NB4 (cell line): ENCODE results near the gene FSTL4.

Experiments used
- CTCF ChIP-seq: IDR thresholded peaks from one replicate; pipeline ENCODE4 v1.5.1; 2012; ENCODE audit warnings: low read depth, low read length
- MAX ChIP-seq: IDR thresholded peaks from 2 replicates; pipeline ENCODE4 v1.6.1; 2011; ENCODE audit warnings: low read depth, low read length
- MYC ChIP-seq: IDR thresholded peaks from 2 replicates; pipeline ENCODE4 v1.6.1; 2011; ENCODE audit warnings: low read depth, low read length
- POLR2A ChIP-seq: IDR thresholded peaks from 2 replicates; pipeline ENCODE4 v1.6.1; 2011; ENCODE audit warnings: mild to moderate bottlenecking; ENCODE audit not compliant: insufficient read length; ENCODE audit errors: extremely low read depth

- TF ChIP-seq CTCF: no peak
- TF ChIP-seq POLR2A: no peak
- no peak for TF ChIP-seq MAX
- no peak for TF ChIP-seq MYC
These were observed 172.5 kb downstream of the FSTL4 start for GRCh38 chr5:133439859-133440258.
